KMS-11 (cell line): Measurements from ENCODE around the gene PAQR8.

Source experiments
- H2AFZ ChIP-seq: fragments of 200-600 bp; sonication (generic); 2 replicates; pipeline ENCODE4 v1.6.1; 2016; ENCODE audit warnings: antibody characterized with exemption, mixed run types, low read depth
- H3K27ac ChIP-seq: fragments of 200-600 bp; sonication (generic); 2 replicates; pipeline ENCODE4 v1.6.1; 2016; ENCODE audit warnings: mild to moderate bottlenecking, mixed run types
- H3K27me3 ChIP-seq: fragments of 200-600 bp; sonication (generic); 2 replicates; pipeline ENCODE4 v1.6.1; 2017; ENCODE audit warnings: mild to moderate bottlenecking, low read depth, mixed run types, moderate library complexity; ENCODE audit not compliant: insufficient read depth
- H3K36me3 ChIP-seq: fragments of 200-600 bp; sonication (generic); 2 replicates; pipeline ENCODE4 v1.6.1; 2017; ENCODE audit warnings: mild to moderate bottlenecking, mixed run types; ENCODE audit not compliant: insufficient read depth
- H3K4me1 ChIP-seq: fragments of 200-600 bp; sonication (generic); 2 replicates; pipeline ENCODE4 v1.6.1; 2016; ENCODE audit warnings: mild to moderate bottlenecking, low read depth, mixed run types; ENCODE audit not compliant: poor library complexity, severe bottlenecking
- H3K4me2 ChIP-seq: fragments of 200-600 bp; sonication (generic); 2 replicates; pipeline ENCODE4 v1.7.0; 2016; ENCODE audit warnings: mild to moderate bottlenecking, mixed run types
- H3K4me3 ChIP-seq: fragments of 200-600 bp; sonication (generic); IDR thresholded peaks from 2 replicates; pipeline ENCODE4 v1.6.1; 2017; ENCODE audit warnings: low read depth, low read length, mixed read lengths; ENCODE audit not compliant: insufficient read depth
- H3K79me2 ChIP-seq: fragments of 200-600 bp; sonication (generic); 2 replicates; pipeline ENCODE4 v1.6.1; 2016; ENCODE audit warnings: low read depth, mixed run types; ENCODE audit not compliant: insufficient read depth
- H3K9ac ChIP-seq: fragments of 200-600 bp; sonication (generic); 2 replicates; pipeline ENCODE4 v1.6.1; 2016; ENCODE audit warnings: mild to moderate bottlenecking, mixed run types
- H4K20me1 ChIP-seq: fragments of 200-600 bp; sonication (generic); 2 replicates; pipeline ENCODE4 v1.6.1; 2016; ENCODE audit warnings: mild to moderate bottlenecking, mixed run types; ENCODE audit not compliant: insufficient read depth
- CTCF ChIP-seq: fragments of 200-600 bp; sonication (generic); conservative IDR thresholded peaks from 2 replicates; pipeline ENCODE4 v1.6.1; 2017; ENCODE audit warnings: low read depth, mild to moderate bottlenecking, antibody characterized with exemption, low read length, moderate library complexity, mixed read lengths

PAQR8 gene

GRCh38 chr6:52403627-52404026 lies 41.7 kb downstream of the PAQR8 start:
- Histone ChIP-seq H3K27ac (no peak overlapping the region), H3K79me2 (no peaks in the 10 kb centered on the region), H3K27me3 (no peaks in the 10 kb centered on the region), H3K4me3 (no peak overlapping the region), H4K20me1 (no peaks in the 10 kb centered on the region), H3K4me1 (peaks cover 32% of the 10 kb centered on the region), H3K4me2 (no peak overlapping the region), H2AFZ (no peak overlapping the region), H3K36me3 (no peaks in the 10 kb centered on the region), H3K9ac (no peak overlapping the region)
- TF ChIP-seq CTCF, result no peak

- Histone ChIP-seq H2AFZ (no peak overlapping the region), H3K27me3 (no peaks in the 10 kb centered on the region), H3K4me1 (peaks cover 16% of the 10 kb centered on the region), H3K4me2 (no peak overlapping the region), H3K79me2 (no peaks in the 10 kb centered on the region), H3K9ac (no peak overlapping the region), H3K27ac (no peak overlapping the region), H3K4me3 (no peak overlapping the region), H3K36me3 (no peaks in the 10 kb centered on the region), H4K20me1 (no peaks in the 10 kb centered on the region)
- no peak for TF ChIP-seq CTCF
Measured at GRCh38 chr6:52405243-52405642, 43.3 kb downstream of the PAQR8 start.

DNA sequence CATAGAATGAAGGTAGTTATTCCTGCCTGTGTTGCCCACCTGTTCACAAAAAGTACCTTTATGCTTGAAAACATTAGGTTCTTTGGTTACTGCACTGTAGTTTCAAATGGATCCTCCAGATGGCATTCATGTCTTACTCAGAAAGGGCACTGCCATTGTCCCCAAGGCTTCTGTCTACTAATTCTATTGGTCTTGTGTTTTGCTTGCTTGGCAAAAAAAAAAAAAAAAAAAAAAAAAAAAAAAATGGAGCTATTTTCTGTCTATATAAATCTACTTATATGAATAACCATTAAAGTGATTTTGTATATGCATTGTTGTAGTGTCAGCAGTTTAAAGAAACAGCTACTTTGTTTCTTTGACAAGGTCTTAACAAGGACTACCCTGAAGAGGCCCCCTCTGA lies 45.5 kb downstream of the PAQR8 start:
- TF ChIP-seq CTCF, result peak; percentile 80
- Histone ChIP-seq H4K20me1 (no peaks in the 10 kb centered on the region), H3K9ac (no peak overlapping the region), H3K27me3 (no peaks in the 10 kb centered on the region), H3K4me3 (no peak overlapping the region), H3K27ac (no peak overlapping the region), H3K4me1 (peaks cover 16% of the 10 kb centered on the region), H3K79me2 (no peaks in the 10 kb centered on the region), H3K4me2 (no peak overlapping the region; the same call in 1 of the 2 replicates), H2AFZ (no peak overlapping the region), H3K36me3 (no peaks in the 10 kb centered on the region)

DNA sequence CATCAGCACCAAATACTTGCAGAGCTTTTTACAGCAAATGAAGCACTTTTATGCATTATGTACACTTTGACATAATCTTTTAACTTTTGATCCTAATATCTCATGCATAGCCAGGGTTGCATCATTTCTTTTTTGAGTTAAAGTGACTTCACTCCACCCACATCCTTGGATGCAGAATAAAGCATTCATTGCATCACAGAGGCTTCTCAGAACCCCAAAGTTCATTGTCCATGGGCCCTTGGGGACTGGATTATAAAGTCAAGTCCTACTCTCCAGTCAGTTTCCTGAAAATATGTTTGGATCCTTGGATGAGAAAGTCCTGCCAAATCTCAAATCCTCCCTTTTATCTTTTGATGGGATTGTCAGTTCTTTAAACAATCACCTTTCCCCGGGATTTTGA lies 47.5 kb downstream of the PAQR8 start:
- Histone ChIP-seq H3K4me3 (no peak overlapping the region), H3K9ac (no peak overlapping the region), H3K36me3 (no peaks in the 10 kb centered on the region), H3K27ac (no peak overlapping the region), H3K4me1 (peaks cover 36% of the 10 kb centered on the region), H3K79me2 (no peaks in the 10 kb centered on the region), H3K4me2 (0 out of 2 replicates have a peak overlapping the region, but pooled peaks have one; percentile 1), H2AFZ (no peak overlapping the region), H4K20me1 (no peaks in the 10 kb centered on the region), H3K27me3 (no peaks in the 10 kb centered on the region)
- no peak for TF ChIP-seq CTCF
